Measurements from ENCODE around the gene GNG4.

Gene GNG4

DNA sequence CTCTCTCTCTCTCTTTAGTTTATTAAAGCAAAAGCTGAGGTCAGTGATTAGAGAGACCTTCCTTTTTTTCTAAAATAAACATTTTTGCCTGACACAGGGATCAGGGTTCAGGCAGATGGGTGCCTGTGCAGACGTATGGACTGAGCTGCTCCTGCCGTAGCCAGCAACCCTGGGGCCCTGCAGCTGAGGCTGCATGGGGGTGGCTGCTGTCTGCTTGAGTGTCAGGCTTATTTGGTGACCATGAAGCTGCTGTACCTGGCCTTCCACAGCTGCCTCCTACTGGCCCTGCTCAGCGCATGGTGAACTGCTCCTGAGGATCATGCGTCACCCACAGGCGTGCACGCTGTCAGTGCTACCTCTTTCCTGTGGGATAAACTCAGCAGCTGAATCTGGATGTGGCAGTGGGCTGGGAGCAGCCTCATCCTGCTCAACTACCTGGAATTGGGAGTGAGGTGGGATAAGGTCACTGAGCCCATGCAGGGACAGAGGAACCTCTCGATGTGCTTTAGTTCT, 35.1 kb downstream of the GNG4 start:
- H3K14ac ChIP-seq (ENCODE audit: low read length): no peak overlapping the region
- WGBS (ENCODE audit: extremely low coverage, insufficient coverage, insufficient read length): no CpG with 5 or more reads among the region's 7 CpGs

DNA sequence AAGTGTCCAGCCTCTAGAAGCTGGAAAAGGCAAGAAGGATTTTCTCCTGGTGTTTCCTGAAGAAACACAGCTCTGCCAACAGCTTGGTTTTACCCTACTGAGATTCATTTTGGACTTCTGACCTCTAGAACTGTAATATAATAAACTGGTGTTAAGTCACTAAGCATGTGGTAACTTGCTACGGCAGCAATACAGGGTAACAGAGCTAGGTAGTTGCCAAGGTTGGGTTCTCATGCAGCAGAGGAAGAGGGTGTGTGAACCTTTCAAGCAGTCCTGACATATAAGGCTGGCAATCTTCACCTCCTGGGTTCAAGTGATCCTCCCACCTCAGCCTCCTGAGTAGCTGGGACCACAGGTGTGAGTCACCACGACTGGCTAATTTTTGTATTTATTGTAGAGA, 36.0 kb downstream of the GNG4 start:
- Histone ChIP-seq H3K23ac (ENCODE audit: low read length) (no peak overlapping the region), H3K14ac (ENCODE audit: low read length) (no peak overlapping the region), H3K4ac (ENCODE audit: low read depth, low read length) (no peak overlapping the region), H3K18ac (ENCODE audit: low read length) (no peak overlapping the region), H3K9ac (ENCODE audit: low read length) (no peak overlapping the region), H2AK5ac (ENCODE audit: low read length) (no peak overlapping the region), H4K91ac (ENCODE audit: low read depth, low read length) (no peak overlapping the region), H3K4me1 (ENCODE audit: control insufficient read depth in 1 of 2, insufficient read depth in 2 of 2, low read length in 2 of 2) (peaks cover 3 to 4% of the 10 kb centered on the region in 2 experiments), H2BK120ac (ENCODE audit: insufficient read depth, low read length, poor library complexity) (no peak overlapping the region), H4K8ac (ENCODE audit: low read depth, low read length) (no peak overlapping the region), H2BK12ac (ENCODE audit: low read length) (no peak overlapping the region), H3K9me3 (ENCODE audit: insufficient read depth, low read depth, low read length) (peaks cover 2% of the 10 kb centered on the region), H3K4me2 (ENCODE audit: low read length) (no peak overlapping the region), H3K27ac (ENCODE audit: low read depth, low read length) (no peak overlapping the region), H4K12ac (ENCODE audit: low read depth, low read length) (no peak overlapping the region), H3K27me3 (ENCODE audit: insufficient read depth, low read length) (no peaks in the 10 kb centered on the region), H3K79me2 (ENCODE audit: control insufficient read depth, insufficient read depth, low read length, poor library complexity) (no peaks in the 10 kb centered on the region), H3K4me3 (ENCODE audit: low read depth, low read length) (no peak overlapping the region), H3K79me1 (ENCODE audit: low read length) (no peaks in the 10 kb centered on the region), H2BK5ac (ENCODE audit: low read depth, low read length, poor library complexity) (no peak overlapping the region), H3K36me3 (ENCODE audit: control insufficient read depth in 1 of 2, insufficient read depth in 2 of 2, low read length in 2 of 2) (peaks cover 0 to 1% of the 10 kb centered on the region in 2 experiments), H2AFZ (ENCODE audit: insufficient read depth, low read length, poor library complexity) (no peak overlapping the region)
- no peak for DNase-seq
- WGBS (ENCODE audit: extremely low coverage, insufficient coverage, insufficient read length): no CpG with 5 or more reads among the region's 2 CpGs

More for the DNA sequence above, 35.1 kb downstream of the GNG4 start:
- Histone ChIP-seq H3K79me2 (ENCODE audit: control insufficient read depth, insufficient read depth, low read length, poor library complexity) (no peaks in the 10 kb centered on the region), H3K27ac (ENCODE audit: low read depth, low read length) (no peak overlapping the region), H3K79me1 (ENCODE audit: low read length) (no peaks in the 10 kb centered on the region), H3K4me1 (ENCODE audit: control insufficient read depth in 1 of 2, insufficient read depth in 2 of 2, low read length in 2 of 2) (peaks cover 3 to 4% of the 10 kb centered on the region in 2 experiments), H3K4ac (ENCODE audit: low read depth, low read length) (no peak overlapping the region), H4K91ac (ENCODE audit: low read depth, low read length) (no peak overlapping the region), H2BK12ac (ENCODE audit: low read length) (no peak overlapping the region), H4K8ac (ENCODE audit: low read depth, low read length) (no peak overlapping the region), H3K4me2 (ENCODE audit: low read length) (no peak overlapping the region), H3K36me3 (ENCODE audit: control insufficient read depth in 1 of 2, insufficient read depth in 2 of 2, low read length in 2 of 2) (peaks cover 0 to 1% of the 10 kb centered on the region in 2 experiments), H2AK5ac (ENCODE audit: low read length) (no peak overlapping the region), H3K23ac (ENCODE audit: low read length) (no peak overlapping the region), H3K9ac (ENCODE audit: low read length) (no peak overlapping the region), H4K12ac (ENCODE audit: low read depth, low read length) (no peak overlapping the region), H2BK120ac (ENCODE audit: insufficient read depth, low read length, poor library complexity) (no peak overlapping the region), H3K18ac (ENCODE audit: low read length) (no peak overlapping the region), H2BK5ac (ENCODE audit: low read depth, low read length, poor library complexity) (no peak overlapping the region), H3K27me3 (ENCODE audit: insufficient read depth, low read length) (no peaks in the 10 kb centered on the region), H3K4me3 (ENCODE audit: low read depth, low read length) (no peak overlapping the region), H3K9me3 (ENCODE audit: insufficient read depth, low read depth, low read length) (peaks cover 2% of the 10 kb centered on the region), H2AFZ (ENCODE audit: insufficient read depth, low read length, poor library complexity) (no peak overlapping the region)
- no peak for DNase-seq

DNA sequence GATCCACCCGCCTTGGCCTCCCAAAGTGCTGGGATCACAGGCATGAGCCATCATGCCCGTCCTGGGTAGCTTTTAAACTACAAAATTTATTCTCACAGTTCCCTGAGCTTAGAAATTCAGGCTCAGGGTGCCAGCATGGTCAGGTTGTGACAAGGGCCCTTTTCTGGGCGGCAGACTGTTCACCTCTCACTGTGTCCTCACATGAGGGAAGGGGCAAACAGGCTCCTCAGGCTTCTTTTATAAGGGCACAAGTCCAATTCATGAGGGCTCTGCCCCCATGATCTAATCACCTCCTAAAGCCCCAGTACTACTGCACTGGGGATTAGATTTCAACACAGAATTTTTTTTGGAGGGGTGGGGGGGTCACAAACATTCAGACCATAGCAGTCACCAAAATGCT, 36.8 kb downstream of the GNG4 start:
- H4K12ac ChIP-seq (ENCODE audit: low read depth, low read length): no peak overlapping the region
- H3K4me2 ChIP-seq (ENCODE audit: low read length): no peak overlapping the region
- no peaks in the 10 kb centered on the region for H3K79me1 ChIP-seq (ENCODE audit: low read length)
- no peak overlapping the region for H2BK5ac ChIP-seq (ENCODE audit: low read depth, low read length, poor library complexity)
- no peak overlapping the region for H3K4me3 ChIP-seq (ENCODE audit: low read depth, low read length)
- peaks cover 2% of the 10 kb centered on the region for H3K9me3 ChIP-seq (ENCODE audit: insufficient read depth, low read depth, low read length)
- H3K79me2 ChIP-seq (ENCODE audit: control insufficient read depth, insufficient read depth, low read length, poor library complexity): no peaks in the 10 kb centered on the region
- no peak overlapping the region for H4K8ac ChIP-seq (ENCODE audit: low read depth, low read length)
- H3K27ac ChIP-seq (ENCODE audit: low read depth, low read length): no peak overlapping the region
- no peak overlapping the region for H2BK120ac ChIP-seq (ENCODE audit: insufficient read depth, low read length, poor library complexity)
- H3K36me3 ChIP-seq (ENCODE audit: control insufficient read depth in 1 of 2, insufficient read depth in 2 of 2, low read length in 2 of 2): no peaks in the 10 kb centered on the region
- H3K4ac ChIP-seq (ENCODE audit: low read depth, low read length): no peak overlapping the region
- no CpG with 5 or more reads among the region's 3 CpGs for WGBS (ENCODE audit: extremely low coverage, insufficient coverage, insufficient read length)
- H3K4me1 ChIP-seq (ENCODE audit: control insufficient read depth in 1 of 2, insufficient read depth in 2 of 2, low read length in 2 of 2): no peaks in the 10 kb centered on the region
- DNase-seq: peak; percentile 76 to 84
- H3K23ac ChIP-seq (ENCODE audit: low read length): no peak overlapping the region
- H3K9ac ChIP-seq (ENCODE audit: low read length): no peak overlapping the region
- no peak overlapping the region for H2AFZ ChIP-seq (ENCODE audit: insufficient read depth, low read length, poor library complexity)
- no peak overlapping the region for H4K91ac ChIP-seq (ENCODE audit: low read depth, low read length)
- no peak overlapping the region for H2BK12ac ChIP-seq (ENCODE audit: low read length)
- no peak overlapping the region for H3K14ac ChIP-seq (ENCODE audit: low read length)
- no peak overlapping the region for H2AK5ac ChIP-seq (ENCODE audit: low read length)
- no peaks in the 10 kb centered on the region for H3K27me3 ChIP-seq (ENCODE audit: insufficient read depth, low read length)
- H3K18ac ChIP-seq (ENCODE audit: low read length): no peak overlapping the region

DNA sequence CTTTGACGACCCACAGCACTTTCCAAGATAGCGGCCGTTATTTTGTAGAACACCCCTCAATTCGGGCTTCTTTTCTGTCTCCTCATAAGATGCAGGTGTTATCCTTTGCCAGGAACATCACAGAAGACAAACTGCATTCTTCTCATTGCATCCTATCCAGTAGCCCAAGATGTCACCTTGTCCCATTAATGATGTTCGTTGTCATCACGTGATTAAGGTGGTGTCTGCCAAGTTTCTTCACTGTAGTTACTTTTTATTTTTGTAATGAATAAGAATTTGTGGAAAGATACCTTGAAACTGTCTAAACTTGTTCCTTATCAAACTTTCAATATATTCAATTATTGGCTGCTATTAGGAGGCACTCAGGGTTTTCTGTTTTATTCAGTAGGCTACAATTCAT, 39.4 kb downstream of the GNG4 start:
- Histone ChIP-seq H4K8ac (ENCODE audit: low read depth, low read length) (no peak overlapping the region), H3K79me2 (ENCODE audit: control insufficient read depth, insufficient read depth, low read length, poor library complexity) (no peaks in the 10 kb centered on the region), H3K4me3 (ENCODE audit: low read depth, low read length) (no peak overlapping the region), H4K91ac (ENCODE audit: low read depth, low read length) (no peak overlapping the region), H3K4me2 (ENCODE audit: low read length) (no peak overlapping the region), H3K9ac (ENCODE audit: low read length) (no peak overlapping the region), H3K23ac (ENCODE audit: low read length) (no peak overlapping the region), H2BK5ac (ENCODE audit: low read depth, low read length, poor library complexity) (no peak overlapping the region), H3K36me3 (ENCODE audit: control insufficient read depth in 1 of 2, insufficient read depth in 2 of 2, low read length in 2 of 2) (no peaks in the 10 kb centered on the region), H2BK12ac (ENCODE audit: low read length) (no peak overlapping the region), H2AFZ (ENCODE audit: insufficient read depth, low read length, poor library complexity) (no peak overlapping the region), H3K4ac (ENCODE audit: low read depth, low read length) (no peak overlapping the region), H3K18ac (ENCODE audit: low read length) (no peak overlapping the region), H3K9me3 (ENCODE audit: insufficient read depth, low read depth, low read length) (peaks cover 2% of the 10 kb centered on the region), H3K14ac (ENCODE audit: low read length) (no peak overlapping the region), H3K4me1 (ENCODE audit: control insufficient read depth in 1 of 2, insufficient read depth in 2 of 2, low read length in 2 of 2) (no peaks in the 10 kb centered on the region), H3K27ac (ENCODE audit: low read depth, low read length) (no peak overlapping the region), H3K79me1 (ENCODE audit: low read length) (no peaks in the 10 kb centered on the region), H2AK5ac (ENCODE audit: low read length) (no peak overlapping the region), H3K27me3 (ENCODE audit: insufficient read depth, low read length) (no peaks in the 10 kb centered on the region), H4K12ac (ENCODE audit: low read depth, low read length) (no peak overlapping the region), H2BK120ac (ENCODE audit: insufficient read depth, low read length, poor library complexity) (no peak overlapping the region)
- no peak for DNase-seq
- WGBS (ENCODE audit: extremely low coverage, insufficient coverage, insufficient read length): no CpG with 5 or more reads among the region's 6 CpGs
